NOMO-1 treated with DMSO at 0.1 percent for 48 hours (cell line): Measurements from ENCODE around the gene EXD3.
"Not testable (repeated sequence)": the region's sequence is repeated elsewhere in the genome, so short reads cannot be mapped to it uniquely, and the experiment has no call there.

Experiments used
- DNase-seq: peaks from one replicate; lab custom pipeline; 2025; ENCODE audit not compliant: unreplicated experiment; lab: John Stamatoyannopoulos, UW

Gene EXD3

GRCh38 chr9:137381501-137382443 lies 41.2 kb downstream of the EXD3 start:
- no peak for DNase-seq

GRCh38 chr9:137380606-137381005 lies 42.4 kb downstream of the EXD3 start:
- DNase-seq = no peak

GRCh38 chr9:137380171-137380570 lies 42.8 kb downstream of the EXD3 start:
- no peak for DNase-seq

GRCh38 chr9:137379761-137380161 lies 43.2 kb downstream of the EXD3 start:
- no peak for DNase-seq

GRCh38 chr9:137378688-137379410 lies 44.1 kb downstream of the EXD3 start:
- DNase-seq = not testable (repeated sequence)

- no peak for DNase-seq
These were observed 46.6 kb downstream of the EXD3 start for GRCh38 chr9:137376386-137376785.

GRCh38 chr9:137375321-137376058 lies 47.5 kb downstream of the EXD3 start:
- no peak for DNase-seq

GRCh38 chr9:137374131-137374845 lies 48.7 kb downstream of the EXD3 start:
- no peak for DNase-seq

GRCh38 chr9:137373611-137373980 lies 49.4 kb downstream of the EXD3 start:
- no peak for DNase-seq

- no peak for DNase-seq
These were observed 50.0 kb downstream of the EXD3 start for GRCh38 chr9:137372693-137373610.

- no peak for DNase-seq
These were observed 50.9 kb downstream of the EXD3 start for GRCh38 chr9:137371946-137372651.

- DNase-seq = no peak
These were observed 51.4 kb downstream of the EXD3 start for GRCh38 chr9:137371521-137371941.

- DNase-seq = no peak
These were observed 52.0 kb downstream of the EXD3 start for GRCh38 chr9:137370865-137371520.

- DNase-seq = no peak
These were observed 52.8 kb downstream of the EXD3 start for GRCh38 chr9:137369911-137370764.

- no peak for DNase-seq
These were observed 53.7 kb downstream of the EXD3 start for GRCh38 chr9:137369061-137369787.

- no peak for DNase-seq
These were observed 54.4 kb downstream of the EXD3 start for GRCh38 chr9:137368431-137369035.
